ENCODE results near the gene RASAL1.

The RASAL1 gene

DNA sequence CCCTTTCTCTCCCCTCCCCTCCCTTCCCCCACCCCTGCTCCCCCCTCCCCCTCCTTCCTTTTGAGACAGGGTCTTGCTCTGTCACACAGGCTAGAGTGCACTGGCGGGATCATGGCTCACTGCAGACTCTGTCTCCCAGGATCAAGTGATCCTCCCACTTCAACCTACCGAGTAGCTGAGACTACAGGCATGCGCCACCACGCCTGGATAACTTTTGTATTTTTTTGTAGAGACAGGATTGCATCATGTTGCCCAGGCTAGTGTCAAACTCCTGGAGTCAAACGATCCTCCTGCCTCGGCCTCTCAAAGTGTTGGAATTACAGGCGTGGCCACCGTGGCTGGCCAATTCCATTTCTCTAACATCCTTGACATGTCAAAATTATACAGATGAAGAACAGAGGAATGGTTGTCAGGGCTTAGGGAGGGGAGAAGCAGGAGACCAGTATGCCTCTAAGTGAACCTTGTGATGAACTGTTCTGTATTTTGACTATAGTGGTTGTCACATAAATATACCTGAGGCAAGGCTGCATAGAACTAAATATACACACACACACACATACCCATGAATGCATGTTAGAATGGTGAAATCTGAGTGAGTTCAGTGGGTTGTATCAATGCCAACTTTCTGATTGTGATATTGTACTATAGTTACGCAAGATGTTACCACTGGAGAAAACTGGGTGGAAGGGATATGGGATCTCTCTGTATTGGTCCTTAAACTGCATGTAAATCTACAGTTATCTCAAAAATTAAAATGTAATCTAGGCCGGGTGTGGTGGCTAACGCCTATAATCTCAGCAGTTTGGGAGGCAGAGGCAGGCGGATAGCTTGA lies 10.4 kb upstream of the RASAL1 start:
- H3K79me2 ChIP-seq (ENCODE audit: insufficient read depth, low read depth): no peaks in the 10 kb centered on the region
- no peak overlapping the region for H3K4me2 ChIP-seq
- H3K27me3 ChIP-seq (ENCODE audit: insufficient read depth, low read depth): no peaks in the 10 kb centered on the region
- H3K36me3 ChIP-seq (ENCODE audit: insufficient read depth): no peaks in the 10 kb centered on the region
- no peak overlapping the region for H3K4me3 ChIP-seq (IDR thresholded peaks at IDR 0.05; ENCODE audit: insufficient read depth, low read depth, low read length)
- no peak overlapping the region for H3K27ac ChIP-seq
- H4K20me1 ChIP-seq (ENCODE audit: insufficient read depth): no peaks in the 10 kb centered on the region
- H2AFZ ChIP-seq (ENCODE audit: low read depth): no peak overlapping the region
- TF ChIP-seq, protein P1, sequence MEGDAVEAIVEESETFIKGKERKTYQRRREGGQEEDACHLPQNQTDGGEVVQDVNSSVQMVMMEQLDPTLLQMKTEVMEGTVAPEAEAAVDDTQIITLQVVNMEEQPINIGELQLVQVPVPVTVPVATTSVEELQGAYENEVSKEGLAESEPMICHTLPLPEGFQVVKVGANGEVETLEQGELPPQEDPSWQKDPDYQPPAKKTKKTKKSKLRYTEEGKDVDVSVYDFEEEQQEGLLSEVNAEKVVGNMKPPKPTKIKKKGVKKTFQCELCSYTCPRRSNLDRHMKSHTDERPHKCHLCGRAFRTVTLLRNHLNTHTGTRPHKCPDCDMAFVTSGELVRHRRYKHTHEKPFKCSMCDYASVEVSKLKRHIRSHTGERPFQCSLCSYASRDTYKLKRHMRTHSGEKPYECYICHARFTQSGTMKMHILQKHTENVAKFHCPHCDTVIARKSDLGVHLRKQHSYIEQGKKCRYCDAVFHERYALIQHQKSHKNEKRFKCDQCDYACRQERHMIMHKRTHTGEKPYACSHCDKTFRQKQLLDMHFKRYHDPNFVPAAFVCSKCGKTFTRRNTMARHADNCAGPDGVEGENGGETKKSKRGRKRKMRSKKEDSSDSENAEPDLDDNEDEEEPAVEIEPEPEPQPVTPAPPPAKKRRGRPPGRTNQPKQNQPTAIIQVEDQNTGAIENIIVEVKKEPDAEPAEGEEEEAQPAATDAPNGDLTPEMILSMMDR (conservative IDR thresholded peaks at IDR 0.05; ENCODE audit: low read depth, low read length): no peak
- H3K9ac ChIP-seq: no peak overlapping the region
- no peaks in the 10 kb centered on the region for H3K4me1 ChIP-seq (ENCODE audit: low read depth, poor library complexity, severe bottlenecking)

DNA sequence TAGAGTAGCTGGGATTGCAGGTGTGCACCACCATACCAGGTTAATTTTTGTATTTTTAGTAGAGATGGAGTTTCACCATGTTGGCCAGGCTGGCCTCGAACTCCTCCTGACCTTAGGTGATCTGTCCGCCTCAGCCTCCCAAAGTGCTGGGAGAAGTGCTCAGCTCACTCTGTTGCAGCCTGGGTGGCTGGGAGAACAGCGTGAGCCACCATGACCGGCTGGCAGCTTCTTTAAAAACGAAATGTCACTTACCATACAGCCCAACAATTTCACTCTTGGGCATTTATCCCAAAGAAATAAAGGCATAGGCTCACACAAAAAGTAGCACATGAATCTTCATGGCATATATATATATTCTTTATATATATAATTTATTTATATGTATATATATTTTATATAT lies 9.2 kb upstream of the RASAL1 start:
- H3K4me2 ChIP-seq: no peak overlapping the region
- TF ChIP-seq, protein P1 (conservative IDR thresholded peaks at IDR 0.05; ENCODE audit: low read depth, low read length): no peak
- H3K4me1 ChIP-seq (ENCODE audit: low read depth, poor library complexity, severe bottlenecking): no peaks in the 10 kb centered on the region
- H3K27ac ChIP-seq: no peak overlapping the region
- no peaks in the 10 kb centered on the region for H4K20me1 ChIP-seq (ENCODE audit: insufficient read depth)
- H3K4me3 ChIP-seq (IDR thresholded peaks at IDR 0.05; ENCODE audit: insufficient read depth, low read depth, low read length): no peak overlapping the region
- no peaks in the 10 kb centered on the region for H3K27me3 ChIP-seq (ENCODE audit: insufficient read depth, low read depth)
- no peak overlapping the region for H2AFZ ChIP-seq (ENCODE audit: low read depth)
- no peaks in the 10 kb centered on the region for H3K36me3 ChIP-seq (ENCODE audit: insufficient read depth)
- H3K79me2 ChIP-seq (ENCODE audit: insufficient read depth, low read depth): no peaks in the 10 kb centered on the region
- no peak overlapping the region for H3K9ac ChIP-seq

DNA sequence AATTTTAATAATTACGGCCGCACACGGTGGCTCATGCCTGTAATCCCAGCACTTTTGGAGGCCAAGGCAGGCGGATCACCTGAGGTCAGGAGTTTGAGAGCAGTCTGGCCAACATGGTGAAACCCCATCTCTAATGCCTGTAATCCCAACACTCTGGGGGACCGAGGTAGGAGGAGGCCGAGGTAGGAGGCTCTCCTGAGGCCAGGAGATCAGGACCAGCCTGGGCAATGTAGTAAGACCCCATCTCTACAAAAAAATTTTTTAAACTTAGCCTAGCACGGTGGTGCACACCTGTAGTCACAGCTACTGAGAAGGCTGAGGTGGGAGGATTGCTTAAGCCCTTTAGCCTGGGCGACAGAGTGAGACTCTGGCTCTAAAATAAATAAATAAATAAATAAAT lies 8.4 kb upstream of the RASAL1 start:
- Histone ChIP-seq H4K20me1 (ENCODE audit: insufficient read depth) (no peaks in the 10 kb centered on the region), H2AFZ (ENCODE audit: low read depth) (no peak overlapping the region), H3K36me3 (ENCODE audit: insufficient read depth) (no peaks in the 10 kb centered on the region), H3K79me2 (ENCODE audit: insufficient read depth, low read depth) (no peaks in the 10 kb centered on the region), H3K4me1 (ENCODE audit: low read depth, poor library complexity, severe bottlenecking) (no peaks in the 10 kb centered on the region), H3K9ac (no peak overlapping the region), H3K27ac (no peak overlapping the region), H3K4me2 (no peak overlapping the region), H3K27me3 (ENCODE audit: insufficient read depth, low read depth) (no peaks in the 10 kb centered on the region), H3K4me3 (IDR thresholded peaks at IDR 0.05; ENCODE audit: insufficient read depth, low read depth, low read length) (no peak overlapping the region)
- TF ChIP-seq, protein P1 (conservative IDR thresholded peaks at IDR 0.05; ENCODE audit: low read depth, low read length): no peak

DNA sequence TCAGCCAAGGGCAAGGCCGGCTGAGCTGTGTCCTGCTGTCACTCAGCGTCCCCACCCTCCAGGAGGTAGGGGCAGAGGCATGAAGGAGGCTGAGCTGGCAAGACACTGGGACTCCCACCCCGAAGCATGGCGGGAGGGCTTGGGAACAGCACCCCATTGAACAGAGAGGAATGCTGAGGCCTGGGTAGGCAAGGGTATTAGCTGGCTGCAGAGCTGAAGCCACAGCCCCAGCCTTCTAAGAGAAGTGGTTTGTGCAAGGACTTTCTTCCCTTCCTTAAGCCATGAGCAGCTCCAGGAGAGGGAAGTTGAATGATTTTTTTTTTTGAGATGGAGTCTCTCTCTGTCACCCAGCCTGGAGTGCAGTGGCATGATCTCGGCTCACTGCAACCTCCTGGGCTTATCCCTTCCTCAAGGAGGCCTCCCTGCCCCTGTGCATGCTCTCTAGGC lies 7.3 kb upstream of the RASAL1 start:
- no peak overlapping the region for H3K27ac ChIP-seq
- H3K4me1 ChIP-seq (ENCODE audit: low read depth, poor library complexity, severe bottlenecking): peaks cover 7% of the 10 kb centered on the region
- no peaks in the 10 kb centered on the region for H3K79me2 ChIP-seq (ENCODE audit: insufficient read depth, low read depth)
- H4K20me1 ChIP-seq (ENCODE audit: insufficient read depth): no peaks in the 10 kb centered on the region
- H3K27me3 ChIP-seq (ENCODE audit: insufficient read depth, low read depth): no peaks in the 10 kb centered on the region
- TF ChIP-seq, protein P1 (conservative IDR thresholded peaks at IDR 0.05; ENCODE audit: low read depth, low read length): no peak
- H3K36me3 ChIP-seq (ENCODE audit: insufficient read depth): no peaks in the 10 kb centered on the region
- H3K4me2 ChIP-seq: no peak overlapping the region
- no peak overlapping the region for H3K4me3 ChIP-seq (IDR thresholded peaks at IDR 0.05; ENCODE audit: insufficient read depth, low read depth, low read length)
- no peak overlapping the region for H2AFZ ChIP-seq (ENCODE audit: low read depth)
- no peak overlapping the region for H3K9ac ChIP-seq
